Colonic mucosa (tissue), 4 donors: ENCODE data around the gene HNRNPUL1. TPM values are rescaled to one million over a fixed set of nuclear protein-coding genes. Genes with fewer than 3 reads are reported as not detected.
"Not testable (repeated sequence)": the region's sequence is repeated elsewhere in the genome, so short reads cannot be mapped to it uniquely, and the experiment has no call there.

Source experiments
- DNase-seq: peaks from one replicate; pipeline ENCODE4 v3.0.0-alpha.2; 2020
- H3K27ac ChIP-seq: fragments of 200-600 bp; one replicate; pipeline ENCODE4 v1.8.0; 2021
- H3K27me3 ChIP-seq: fragments of 200-600 bp; one replicate; pipeline ENCODE4 v1.8.0; 2021
- H3K36me3 ChIP-seq: fragments of 200-600 bp; one replicate; pipeline ENCODE4 v1.8.0; 2021
- H3K4me1 ChIP-seq: fragments of 200-600 bp; one replicate; pipeline ENCODE4 v1.8.0; 2021; ENCODE audit warnings: mild to moderate bottlenecking
- H3K4me3 ChIP-seq: fragments of 200-600 bp; one replicate; pipeline ENCODE4 v1.8.0; 2021
- H3K9ac ChIP-seq, 2 donors: one replicate each; pipeline ENCODE4 v1.7.0; 2013; ENCODE audit warnings: control low read depth in 2 of 2, low read depth in 2 of 2, low read length in 2 of 2
- H3K9me3 ChIP-seq: fragments of 200-600 bp; one replicate; pipeline ENCODE4 v1.8.0; 2021
- intact Hi-C: fragments of 100-400 bp; cut with DNase I; formaldehyde crosslinking; loops from one replicate; pipeline ENCODE4 v1.14.1; 2022
- total RNA-seq, 2 donors: library from RNA; stranded (reverse); fragmentation: NEBNext Ultra II Directional in 1 of 2; extraction: Animal tissue kit (Norgen Biotek cat#: 25700) in 1 of 2; gene quantifications; one replicate each; pipeline ENCODE4 v1.2.1, GENCODE V29; 2021
- TF ChIP-seq, protein P1 (sequence below): fragments of 200-600 bp; IDR thresholded peaks from one replicate; pipeline ENCODE4 v1.8.0; 2022; ENCODE audit warnings: antibody characterized with exemption, mild to moderate bottlenecking
- donor health status: healthy.
- donor health status: DM: no; HTN: no; CAD: no.
- donor health status: DM: no; HTN: no; CAD: no.

The HNRNPUL1 gene
- total RNA-seq, 2 donors from 2014 or later = 179 to 233 TPM

DNA sequence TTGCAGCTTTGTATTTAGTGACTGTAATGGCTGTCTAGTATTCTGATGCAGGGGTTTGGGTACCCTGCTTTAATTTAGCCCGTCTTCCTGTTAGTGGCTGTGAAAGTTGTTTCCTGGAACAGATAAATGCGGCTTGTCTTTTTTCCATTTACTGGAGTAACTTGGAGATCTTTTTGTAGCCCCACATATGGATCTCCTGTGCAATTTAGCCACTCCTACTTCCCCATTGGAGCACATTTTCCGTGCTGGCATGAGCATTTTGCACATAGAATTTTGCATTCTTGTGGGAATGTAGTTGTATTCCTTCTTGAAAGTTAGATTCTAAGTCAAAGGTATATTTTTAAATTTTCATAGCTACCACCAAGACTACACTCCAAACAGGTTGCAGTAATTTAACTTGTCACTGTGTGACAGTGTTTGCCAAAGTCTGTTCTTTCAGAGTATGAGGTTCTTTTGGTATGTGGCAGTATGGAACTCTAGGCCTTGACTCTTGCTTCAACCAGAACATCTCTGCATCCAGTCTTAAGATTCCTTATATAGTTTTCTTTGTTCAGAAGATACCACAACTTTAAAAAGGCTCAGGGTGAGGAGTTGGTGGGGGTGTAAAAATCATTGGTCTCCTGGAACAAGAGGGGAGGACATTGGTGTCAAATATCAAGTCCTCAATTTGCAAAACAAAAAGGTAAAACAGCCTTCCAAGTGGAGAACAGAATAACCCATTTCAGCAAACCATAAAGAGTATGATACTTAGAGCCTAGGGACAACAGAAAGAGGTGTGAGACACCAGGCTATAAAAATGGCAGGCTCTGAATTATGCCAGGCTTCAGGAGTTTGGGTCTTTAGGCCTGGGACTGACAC is 24.7 kb downstream of the HNRNPUL1 start:
- Histone ChIP-seq H3K4me3 (no peak overlapping the region), H3K9me3 (no peaks in the 10 kb centered on the region), H3K27me3 (no peaks in the 10 kb centered on the region), H3K4me1 (no peaks in the 10 kb centered on the region), H3K27ac (no peak overlapping the region), H3K36me3 (peaks cover 33% of the 10 kb centered on the region), H3K9ac (no peak overlapping the region)
- TF ChIP-seq, protein P1, sequence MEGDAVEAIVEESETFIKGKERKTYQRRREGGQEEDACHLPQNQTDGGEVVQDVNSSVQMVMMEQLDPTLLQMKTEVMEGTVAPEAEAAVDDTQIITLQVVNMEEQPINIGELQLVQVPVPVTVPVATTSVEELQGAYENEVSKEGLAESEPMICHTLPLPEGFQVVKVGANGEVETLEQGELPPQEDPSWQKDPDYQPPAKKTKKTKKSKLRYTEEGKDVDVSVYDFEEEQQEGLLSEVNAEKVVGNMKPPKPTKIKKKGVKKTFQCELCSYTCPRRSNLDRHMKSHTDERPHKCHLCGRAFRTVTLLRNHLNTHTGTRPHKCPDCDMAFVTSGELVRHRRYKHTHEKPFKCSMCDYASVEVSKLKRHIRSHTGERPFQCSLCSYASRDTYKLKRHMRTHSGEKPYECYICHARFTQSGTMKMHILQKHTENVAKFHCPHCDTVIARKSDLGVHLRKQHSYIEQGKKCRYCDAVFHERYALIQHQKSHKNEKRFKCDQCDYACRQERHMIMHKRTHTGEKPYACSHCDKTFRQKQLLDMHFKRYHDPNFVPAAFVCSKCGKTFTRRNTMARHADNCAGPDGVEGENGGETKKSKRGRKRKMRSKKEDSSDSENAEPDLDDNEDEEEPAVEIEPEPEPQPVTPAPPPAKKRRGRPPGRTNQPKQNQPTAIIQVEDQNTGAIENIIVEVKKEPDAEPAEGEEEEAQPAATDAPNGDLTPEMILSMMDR = no peak
- DNase-seq = no peak
- intact Hi-C loops = no loop called here

DNA sequence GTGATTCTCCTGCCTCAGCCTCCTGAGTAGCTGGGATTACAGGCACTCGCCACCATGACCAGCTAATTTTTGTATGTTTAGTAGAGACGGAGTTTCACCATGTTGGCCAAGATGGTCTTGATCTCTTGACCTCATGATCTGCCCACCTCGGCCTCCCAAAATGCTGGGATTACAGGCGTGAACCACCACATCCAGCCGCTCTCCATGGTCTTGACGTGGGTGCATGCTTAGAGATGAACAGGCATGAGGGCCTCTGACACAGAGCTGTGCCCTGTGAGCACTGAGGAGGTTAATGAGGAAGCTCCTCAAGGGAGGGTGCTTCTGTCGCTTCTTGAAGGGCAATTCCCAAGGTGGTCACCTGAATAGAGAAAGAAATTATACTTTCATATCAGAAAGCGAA is 25.6 kb downstream of the HNRNPUL1 start:
- intact Hi-C loops, H3K9ac ChIP-seq, H3K4me3 ChIP-seq, H3K27me3 ChIP-seq, H3K4me1 ChIP-seq, H3K9me3 ChIP-seq, H3K27ac ChIP-seq, DNase-seq: not testable (repeated sequence)
- peaks cover 43% of the 10 kb centered on the region for H3K36me3 ChIP-seq

DNA sequence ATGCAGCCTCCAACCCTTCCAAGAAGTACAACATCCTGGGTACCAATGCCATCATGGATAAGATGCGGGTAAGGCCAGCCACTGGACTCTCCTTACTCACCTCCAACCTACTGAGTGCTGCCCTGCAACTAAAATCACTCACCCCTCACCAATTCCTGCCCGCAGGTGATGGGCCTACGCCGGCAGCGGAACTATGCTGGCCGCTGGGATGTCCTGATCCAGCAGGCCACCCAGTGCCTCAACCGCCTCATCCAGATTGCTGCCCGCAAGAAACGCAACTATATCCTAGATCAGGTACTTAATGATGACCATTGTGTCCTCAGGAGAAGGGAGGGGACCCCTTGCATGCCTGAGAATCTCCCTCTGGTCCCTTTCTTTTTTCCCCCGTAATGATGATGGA is 30.2 kb downstream of the HNRNPUL1 start:
- no peak for DNase-seq
- no peaks in the 10 kb centered on the region for H3K4me1 ChIP-seq

DNA sequence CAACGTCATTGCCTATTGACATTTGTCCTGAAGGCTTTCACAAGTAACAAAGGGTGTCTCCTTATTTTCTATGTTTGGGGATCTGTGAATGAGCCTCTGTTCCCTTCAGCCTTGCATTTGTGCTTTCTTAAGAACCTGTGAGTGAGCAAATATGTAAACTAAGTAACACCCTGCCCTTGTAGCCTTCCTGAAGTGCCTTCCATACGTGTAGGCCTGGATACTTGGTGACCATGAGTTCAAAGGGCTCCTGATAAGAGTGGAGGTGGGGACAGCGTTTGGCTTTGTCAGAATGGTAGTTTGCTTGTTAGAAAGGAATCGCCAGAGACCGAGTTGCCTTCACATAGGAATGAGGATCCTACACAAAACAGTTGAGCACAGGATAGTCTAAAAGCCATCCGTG is 31.3 kb downstream of the HNRNPUL1 start:
- H3K36me3 ChIP-seq = peaks cover 37% of the 10 kb centered on the region
- H3K9ac ChIP-seq = no peak overlapping the region
- no peaks in the 10 kb centered on the region for H3K9me3 ChIP-seq
- no peak overlapping the region for H3K27ac ChIP-seq
- TF ChIP-seq, protein P1 = no peak
- no peaks in the 10 kb centered on the region for H3K4me1 ChIP-seq
- H3K27me3 ChIP-seq = no peaks in the 10 kb centered on the region
- no peak overlapping the region for H3K4me3 ChIP-seq
- intact Hi-C loops = no loop called here
- DNase-seq = no peak

More for the DNA sequence above, 30.2 kb downstream of the HNRNPUL1 start:
- Histone ChIP-seq H3K4me3 (no peak overlapping the region), H3K27me3 (no peaks in the 10 kb centered on the region), H3K9me3 (no peaks in the 10 kb centered on the region), H3K9ac (no peak overlapping the region), H3K36me3 (peaks cover 37% of the 10 kb centered on the region), H3K27ac (no peak overlapping the region)
- TF ChIP-seq, protein P1 = no peak
- intact Hi-C loops = no loop called here

DNA sequence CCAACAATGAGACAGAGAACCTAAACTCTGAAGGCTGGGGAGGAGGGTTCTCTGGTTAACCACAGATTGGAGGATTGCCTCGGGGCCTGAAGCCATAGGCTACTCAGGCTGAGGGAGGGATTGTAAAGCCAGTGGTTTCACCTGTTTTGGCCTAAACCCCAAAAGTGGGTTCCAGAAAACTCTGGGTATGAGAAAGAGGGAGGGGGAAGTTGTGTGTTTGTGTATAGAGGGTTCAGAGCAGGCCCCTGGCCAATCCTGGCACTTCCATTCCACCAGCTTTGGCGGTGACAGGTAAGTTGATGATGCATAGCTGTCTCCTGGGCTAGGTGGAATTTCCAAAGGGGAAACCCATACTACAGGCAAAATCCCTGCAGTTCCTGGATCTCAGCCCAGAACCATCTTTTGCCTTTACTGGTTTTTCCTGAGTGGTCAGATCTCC is 32.3 kb downstream of the HNRNPUL1 start:
- peaks cover 32% of the 10 kb centered on the region for H3K36me3 ChIP-seq
- TF ChIP-seq, protein P1 = no peak
- DNase-seq = no peak
- H3K4me3 ChIP-seq = no peak overlapping the region
- no peak overlapping the region for H3K9ac ChIP-seq
- intact Hi-C loops = no loop called here
- no peaks in the 10 kb centered on the region for H3K27me3 ChIP-seq
- H3K27ac ChIP-seq = no peak overlapping the region
- H3K4me1 ChIP-seq = no peaks in the 10 kb centered on the region
- no peaks in the 10 kb centered on the region for H3K9me3 ChIP-seq
